ENCODE data around the gene ESYT1. TPM values are rescaled to one million over a fixed set of nuclear protein-coding genes. Genes with fewer than 3 reads are reported as not detected.
A peak's percentile ranks its signal among the peaks of the same experiment; 100 is the strongest.

Gene ESYT1
- total and polyA plus RNA-seq, 10 of the 15 experiments (the other 5 are each of a cell fraction or from before 2014, with no cell fraction given) = 47.5 to 120 (median 87.1) TPM

DNA sequence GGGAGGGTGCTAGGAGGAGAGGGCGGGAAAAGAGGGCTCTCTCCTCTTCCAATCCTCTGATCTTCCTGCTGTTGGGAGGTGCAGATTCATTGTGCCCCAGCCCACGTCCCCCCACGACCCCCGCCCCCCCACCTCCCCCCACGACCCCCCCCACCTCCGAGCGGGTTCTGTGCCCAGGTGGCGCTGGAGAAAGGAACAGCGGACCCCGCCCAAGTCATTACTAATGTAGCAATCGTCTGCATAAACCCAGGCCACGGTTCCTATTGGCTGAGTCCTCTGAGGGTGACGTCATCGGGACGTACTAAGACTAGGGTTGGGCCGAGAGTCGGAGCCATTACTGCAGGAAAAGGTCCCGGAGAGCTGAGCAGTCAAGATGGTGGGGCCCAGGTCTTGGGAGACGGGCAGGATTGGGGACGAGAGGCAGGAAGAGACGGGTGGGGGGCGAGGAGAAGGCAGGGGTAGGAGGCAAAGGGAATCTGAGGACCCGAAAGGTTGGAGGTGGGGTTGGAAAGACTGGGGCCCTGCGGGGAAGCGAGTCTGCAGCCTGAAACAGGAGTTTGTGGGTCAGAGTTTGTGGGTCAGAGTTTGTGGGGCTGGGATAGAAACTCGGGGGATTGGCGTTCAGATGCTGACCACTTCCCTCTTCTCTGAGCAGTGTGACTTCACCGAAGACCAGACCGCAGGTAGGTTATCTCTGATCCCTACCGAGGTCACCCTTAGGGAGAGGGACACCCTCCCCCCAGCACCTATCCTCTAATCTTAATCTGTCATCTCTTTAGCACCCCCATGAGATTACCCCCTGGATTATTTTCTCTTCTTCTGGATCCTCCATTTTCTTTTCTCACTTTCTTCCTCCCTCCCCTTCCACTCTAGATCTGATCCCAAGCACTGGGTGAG is 30.2 kb downstream of the ESYT1 start, which contains the start of gene MYL6 (continued):
- TF ChIP-seq, protein P1, sequence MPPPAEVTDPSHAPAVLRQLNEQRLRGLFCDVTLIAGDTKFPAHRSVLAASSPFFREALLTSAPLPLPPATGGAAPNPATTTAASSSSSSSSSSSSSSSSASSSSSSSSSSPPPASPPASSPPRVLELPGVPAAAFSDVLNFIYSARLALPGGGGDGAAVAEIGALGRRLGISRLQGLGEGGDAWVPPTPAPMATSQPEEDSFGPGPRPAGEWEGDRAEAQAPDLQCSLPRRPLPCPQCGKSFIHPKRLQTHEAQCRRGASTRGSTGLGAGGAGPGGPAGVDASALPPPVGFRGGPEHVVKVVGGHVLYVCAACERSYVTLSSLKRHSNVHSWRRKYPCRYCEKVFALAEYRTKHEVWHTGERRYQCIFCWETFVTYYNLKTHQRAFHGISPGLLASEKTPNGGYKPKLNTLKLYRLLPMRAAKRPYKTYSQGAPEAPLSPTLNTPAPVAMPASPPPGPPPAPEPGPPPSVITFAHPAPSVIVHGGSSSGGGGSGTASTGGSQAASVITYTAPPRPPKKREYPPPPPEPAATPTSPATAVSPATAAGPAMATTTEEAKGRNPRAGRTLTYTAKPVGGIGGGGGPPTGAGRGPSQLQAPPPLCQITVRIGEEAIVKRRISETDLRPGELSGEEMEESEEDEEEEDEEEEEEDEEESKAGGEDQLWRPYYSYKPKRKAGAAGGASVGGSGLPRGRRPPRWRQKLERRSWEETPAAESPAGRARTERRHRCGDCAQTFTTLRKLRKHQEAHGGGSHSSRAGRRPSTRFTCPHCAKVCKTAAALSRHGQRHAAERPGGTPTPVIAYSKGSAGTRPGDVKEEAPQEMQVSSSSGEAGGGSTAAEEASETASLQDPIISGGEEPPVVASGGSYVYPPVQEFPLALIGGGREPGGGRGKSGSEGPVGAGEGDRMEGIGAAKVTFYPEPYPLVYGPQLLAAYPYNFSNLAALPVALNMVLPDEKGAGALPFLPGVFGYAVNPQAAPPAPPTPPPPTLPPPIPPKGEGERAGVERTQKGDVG (CRISPR knock-in tag; IDR thresholded peaks at IDR 0.05) = peak; percentile 90
- TF ChIP-seq SRF (IDR thresholded peaks at IDR 0.05; ENCODE audit: low read depth in 2 of 2, low read length in 2 of 2) = no peak
- TF ChIP-seq, protein P2, sequence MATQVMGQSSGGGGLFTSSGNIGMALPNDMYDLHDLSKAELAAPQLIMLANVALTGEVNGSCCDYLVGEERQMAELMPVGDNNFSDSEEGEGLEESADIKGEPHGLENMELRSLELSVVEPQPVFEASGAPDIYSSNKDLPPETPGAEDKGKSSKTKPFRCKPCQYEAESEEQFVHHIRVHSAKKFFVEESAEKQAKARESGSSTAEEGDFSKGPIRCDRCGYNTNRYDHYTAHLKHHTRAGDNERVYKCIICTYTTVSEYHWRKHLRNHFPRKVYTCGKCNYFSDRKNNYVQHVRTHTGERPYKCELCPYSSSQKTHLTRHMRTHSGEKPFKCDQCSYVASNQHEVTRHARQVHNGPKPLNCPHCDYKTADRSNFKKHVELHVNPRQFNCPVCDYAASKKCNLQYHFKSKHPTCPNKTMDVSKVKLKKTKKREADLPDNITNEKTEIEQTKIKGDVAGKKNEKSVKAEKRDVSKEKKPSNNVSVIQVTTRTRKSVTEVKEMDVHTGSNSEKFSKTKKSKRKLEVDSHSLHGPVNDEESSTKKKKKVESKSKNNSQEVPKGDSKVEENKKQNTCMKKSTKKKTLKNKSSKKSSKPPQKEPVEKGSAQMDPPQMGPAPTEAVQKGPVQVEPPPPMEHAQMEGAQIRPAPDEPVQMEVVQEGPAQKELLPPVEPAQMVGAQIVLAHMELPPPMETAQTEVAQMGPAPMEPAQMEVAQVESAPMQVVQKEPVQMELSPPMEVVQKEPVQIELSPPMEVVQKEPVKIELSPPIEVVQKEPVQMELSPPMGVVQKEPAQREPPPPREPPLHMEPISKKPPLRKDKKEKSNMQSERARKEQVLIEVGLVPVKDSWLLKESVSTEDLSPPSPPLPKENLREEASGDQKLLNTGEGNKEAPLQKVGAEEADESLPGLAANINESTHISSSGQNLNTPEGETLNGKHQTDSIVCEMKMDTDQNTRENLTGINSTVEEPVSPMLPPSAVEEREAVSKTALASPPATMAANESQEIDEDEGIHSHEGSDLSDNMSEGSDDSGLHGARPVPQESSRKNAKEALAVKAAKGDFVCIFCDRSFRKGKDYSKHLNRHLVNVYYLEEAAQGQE (IDR thresholded peaks at IDR 0.05; ENCODE audit: low read depth, low read length) = peak; percentile 29; the same call in 1 of the 2 replicates
- TF ChIP-seq, protein P3, sequence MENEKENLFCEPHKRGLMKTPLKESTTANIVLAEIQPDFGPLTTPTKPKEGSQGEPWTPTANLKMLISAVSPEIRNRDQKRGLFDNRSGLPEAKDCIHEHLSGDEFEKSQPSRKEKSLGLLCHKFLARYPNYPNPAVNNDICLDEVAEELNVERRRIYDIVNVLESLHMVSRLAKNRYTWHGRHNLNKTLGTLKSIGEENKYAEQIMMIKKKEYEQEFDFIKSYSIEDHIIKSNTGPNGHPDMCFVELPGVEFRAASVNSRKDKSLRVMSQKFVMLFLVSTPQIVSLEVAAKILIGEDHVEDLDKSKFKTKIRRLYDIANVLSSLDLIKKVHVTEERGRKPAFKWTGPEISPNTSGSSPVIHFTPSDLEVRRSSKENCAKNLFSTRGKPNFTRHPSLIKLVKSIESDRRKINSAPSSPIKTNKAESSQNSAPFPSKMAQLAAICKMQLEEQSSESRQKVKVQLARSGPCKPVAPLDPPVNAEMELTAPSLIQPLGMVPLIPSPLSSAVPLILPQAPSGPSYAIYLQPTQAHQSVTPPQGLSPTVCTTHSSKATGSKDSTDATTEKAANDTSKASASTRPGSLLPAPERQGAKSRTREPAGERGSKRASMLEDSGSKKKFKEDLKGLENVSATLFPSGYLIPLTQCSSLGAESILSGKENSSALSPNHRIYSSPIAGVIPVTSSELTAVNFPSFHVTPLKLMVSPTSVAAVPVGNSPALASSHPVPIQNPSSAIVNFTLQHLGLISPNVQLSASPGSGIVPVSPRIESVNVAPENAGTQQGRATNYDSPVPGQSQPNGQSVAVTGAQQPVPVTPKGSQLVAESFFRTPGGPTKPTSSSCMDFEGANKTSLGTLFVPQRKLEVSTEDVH (IDR thresholded peaks at IDR 0.05; ENCODE audit: low read depth, partially characterized antibody) = peak; percentile 59
- peak; percentile 83 for TF ChIP-seq RUNX3 (IDR thresholded peaks at IDR 0.05; ENCODE audit: low read length)
- TF ChIP-seq, protein P4, sequence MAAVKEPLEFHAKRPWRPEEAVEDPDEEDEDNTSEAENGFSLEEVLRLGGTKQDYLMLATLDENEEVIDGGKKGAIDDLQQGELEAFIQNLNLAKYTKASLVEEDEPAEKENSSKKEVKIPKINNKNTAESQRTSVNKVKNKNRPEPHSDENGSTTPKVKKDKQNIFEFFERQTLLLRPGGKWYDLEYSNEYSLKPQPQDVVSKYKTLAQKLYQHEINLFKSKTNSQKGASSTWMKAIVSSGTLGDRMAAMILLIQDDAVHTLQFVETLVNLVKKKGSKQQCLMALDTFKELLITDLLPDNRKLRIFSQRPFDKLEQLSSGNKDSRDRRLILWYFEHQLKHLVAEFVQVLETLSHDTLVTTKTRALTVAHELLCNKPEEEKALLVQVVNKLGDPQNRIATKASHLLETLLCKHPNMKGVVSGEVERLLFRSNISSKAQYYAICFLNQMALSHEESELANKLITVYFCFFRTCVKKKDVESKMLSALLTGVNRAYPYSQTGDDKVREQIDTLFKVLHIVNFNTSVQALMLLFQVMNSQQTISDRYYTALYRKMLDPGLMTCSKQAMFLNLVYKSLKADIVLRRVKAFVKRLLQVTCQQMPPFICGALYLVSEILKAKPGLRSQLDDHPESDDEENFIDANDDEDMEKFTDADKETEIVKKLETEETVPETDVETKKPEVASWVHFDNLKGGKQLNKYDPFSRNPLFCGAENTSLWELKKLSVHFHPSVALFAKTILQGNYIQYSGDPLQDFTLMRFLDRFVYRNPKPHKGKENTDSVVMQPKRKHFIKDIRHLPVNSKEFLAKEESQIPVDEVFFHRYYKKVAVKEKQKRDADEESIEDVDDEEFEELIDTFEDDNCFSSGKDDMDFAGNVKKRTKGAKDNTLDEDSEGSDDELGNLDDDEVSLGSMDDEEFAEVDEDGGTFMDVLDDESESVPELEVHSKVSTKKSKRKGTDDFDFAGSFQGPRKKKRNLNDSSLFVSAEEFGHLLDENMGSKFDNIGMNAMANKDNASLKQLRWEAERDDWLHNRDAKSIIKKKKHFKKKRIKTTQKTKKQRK (IDR thresholded peaks at IDR 0.05; ENCODE audit: low read depth, low read length) = 0 out of 2 replicates have a peak, but pooled peaks have one; percentile 15
- peak; percentile 74; the same call in 1 of the 2 replicates for TF ChIP-seq BMI1 (IDR thresholded peaks at IDR 0.05; ENCODE audit: borderline replicate concordance)
- peak; percentile 60; the same call in 1 of the 2 replicates for TF ChIP-seq FOXK2 (IDR thresholded peaks at IDR 0.05)
- TF ChIP-seq EZH2 (IDR thresholded peaks at IDR 0.05; ENCODE audit: borderline replicate concordance, control insufficient read depth, low read depth, low read length) = no peak
- TF ChIP-seq CEBPB (IDR thresholded peaks at IDR 0.05; ENCODE audit: borderline replicate concordance in 1 of 2, low read depth in 2 of 2, low read length in 2 of 2) = 0 out of 4 replicates have a peak, but pooled peaks of 1 of the 2 experiments have one; percentile 9
- 0 out of 2 replicates have a peak, but pooled peaks have one; percentile 35 for TF ChIP-seq GATAD2B (conservative IDR thresholded peaks at IDR 0.05; ENCODE audit: low read depth)
